Osteoblast (primary cell): ENCODE results near the gene PEA15. TPM values are rescaled to one million over a fixed set of nuclear protein-coding genes. Genes with fewer than 3 reads are reported as not detected.

Experiments used
- DNase-seq: peaks from one replicate; pipeline ENCODE4 v3.0.0; 2011; ENCODE audit warnings: low spot score, mixed read lengths; ENCODE audit not compliant: insufficient read length; ENCODE audit errors: missing footprints
- H2AFZ ChIP-seq: 2 replicates; pipeline ENCODE4 v1.6.0; 2011; ENCODE audit warnings: mild to moderate bottlenecking, low read length
- H3K27ac ChIP-seq: 2 replicates; pipeline ENCODE4 v1.5.1; 2011; ENCODE audit warnings: mild to moderate bottlenecking, low read depth, low read length, moderate library complexity
- H3K27me3 ChIP-seq: 2 replicates; pipeline ENCODE4 v1.6.0; 2012; ENCODE audit warnings: mild to moderate bottlenecking, control low read depth, inconsistent platforms, low read length, moderate library complexity; ENCODE audit not compliant: insufficient read depth
- H3K36me3 ChIP-seq: 2 replicates; pipeline ENCODE4 v1.5.1; 2011; ENCODE audit warnings: mild to moderate bottlenecking, low read length, control low read depth, moderate library complexity; ENCODE audit not compliant: insufficient read depth
- H3K4me1 ChIP-seq: 2 replicates; pipeline ENCODE4 v1.5.1; 2011; ENCODE audit warnings: mild to moderate bottlenecking, low read length, control low read depth, moderate library complexity; ENCODE audit not compliant: insufficient read depth
- H3K4me2 ChIP-seq: 2 replicates; pipeline ENCODE4 v1.6.0; 2011; ENCODE audit warnings: mild to moderate bottlenecking, low read length; ENCODE audit not compliant: insufficient read depth
- H3K4me3 ChIP-seq: fragments of 200-600 bp; sonication (generic); 3 replicates; pipeline ENCODE4 v1.5.1; 2012; ENCODE audit warnings: mild to moderate bottlenecking, low read length, inconsistent platforms; ENCODE audit not compliant: insufficient read depth
- H3K79me2 ChIP-seq: 2 replicates; pipeline ENCODE4 v1.6.0; 2012; ENCODE audit warnings: mild to moderate bottlenecking, low read length, control low read depth, inconsistent platforms; ENCODE audit not compliant: insufficient read depth
- H3K9me3 ChIP-seq: 2 replicates; pipeline ENCODE4 v1.5.1; 2011; ENCODE audit warnings: low read depth, low read length, control low read depth
- H4K20me1 ChIP-seq: 2 replicates; pipeline ENCODE4 v1.6.0; 2012; ENCODE audit warnings: mild to moderate bottlenecking, low read length, control low read depth; ENCODE audit not compliant: insufficient read depth
- total RNA-seq: library from RNA; depleted of rRNA; stranded (reverse); fragments of >200 nt; gene quantifications from 2 replicates; pipeline ENCODE4 v1.2.3, GENCODE V29; 2012
- TF ChIP-seq, protein P1 (sequence below): IDR thresholded peaks from 2 replicates; pipeline ENCODE4 v1.5.1; 2011; ENCODE audit warnings: mild to moderate bottlenecking, low read depth, low read length, moderate library complexity; ENCODE audit errors: extremely low read depth

PEA15 gene
- total RNA-seq, 1 donor, result 200 TPM

DNA sequence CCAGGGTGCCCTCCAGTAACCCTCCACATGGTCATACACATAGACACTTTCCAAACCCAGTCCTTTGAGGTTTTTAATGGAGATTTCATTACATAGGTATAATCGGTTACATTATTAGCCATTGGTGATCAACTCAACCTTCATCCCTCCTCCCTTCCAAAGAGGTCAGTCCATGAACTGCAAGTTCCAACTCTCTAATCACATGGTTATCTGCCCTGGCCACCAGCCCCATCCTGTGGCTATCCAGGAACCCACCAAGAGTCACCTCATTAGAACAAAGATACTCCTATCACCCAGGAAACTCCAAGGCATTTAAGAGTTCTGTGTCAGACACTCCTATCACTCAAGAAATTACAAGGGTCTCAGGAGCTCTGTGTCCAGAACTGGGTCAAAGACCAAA lies 41.6 kb upstream of the PEA15 start:
- Histone ChIP-seq H3K9me3 (no peaks in the 10 kb centered on the region), H3K79me2 (no peaks in the 10 kb centered on the region), H3K27ac (no peak overlapping the region), H2AFZ (no peak overlapping the region), H3K36me3 (no peaks in the 10 kb centered on the region), H3K27me3 (peaks cover 11% of the 10 kb centered on the region), H3K4me2 (no peak overlapping the region), H4K20me1 (no peaks in the 10 kb centered on the region), H3K4me3 (no peak overlapping the region), H3K4me1 (peaks cover 7% of the 10 kb centered on the region)
- no peak for DNase-seq
- TF ChIP-seq, protein P1, sequence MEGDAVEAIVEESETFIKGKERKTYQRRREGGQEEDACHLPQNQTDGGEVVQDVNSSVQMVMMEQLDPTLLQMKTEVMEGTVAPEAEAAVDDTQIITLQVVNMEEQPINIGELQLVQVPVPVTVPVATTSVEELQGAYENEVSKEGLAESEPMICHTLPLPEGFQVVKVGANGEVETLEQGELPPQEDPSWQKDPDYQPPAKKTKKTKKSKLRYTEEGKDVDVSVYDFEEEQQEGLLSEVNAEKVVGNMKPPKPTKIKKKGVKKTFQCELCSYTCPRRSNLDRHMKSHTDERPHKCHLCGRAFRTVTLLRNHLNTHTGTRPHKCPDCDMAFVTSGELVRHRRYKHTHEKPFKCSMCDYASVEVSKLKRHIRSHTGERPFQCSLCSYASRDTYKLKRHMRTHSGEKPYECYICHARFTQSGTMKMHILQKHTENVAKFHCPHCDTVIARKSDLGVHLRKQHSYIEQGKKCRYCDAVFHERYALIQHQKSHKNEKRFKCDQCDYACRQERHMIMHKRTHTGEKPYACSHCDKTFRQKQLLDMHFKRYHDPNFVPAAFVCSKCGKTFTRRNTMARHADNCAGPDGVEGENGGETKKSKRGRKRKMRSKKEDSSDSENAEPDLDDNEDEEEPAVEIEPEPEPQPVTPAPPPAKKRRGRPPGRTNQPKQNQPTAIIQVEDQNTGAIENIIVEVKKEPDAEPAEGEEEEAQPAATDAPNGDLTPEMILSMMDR, result peak; percentile 40

DNA sequence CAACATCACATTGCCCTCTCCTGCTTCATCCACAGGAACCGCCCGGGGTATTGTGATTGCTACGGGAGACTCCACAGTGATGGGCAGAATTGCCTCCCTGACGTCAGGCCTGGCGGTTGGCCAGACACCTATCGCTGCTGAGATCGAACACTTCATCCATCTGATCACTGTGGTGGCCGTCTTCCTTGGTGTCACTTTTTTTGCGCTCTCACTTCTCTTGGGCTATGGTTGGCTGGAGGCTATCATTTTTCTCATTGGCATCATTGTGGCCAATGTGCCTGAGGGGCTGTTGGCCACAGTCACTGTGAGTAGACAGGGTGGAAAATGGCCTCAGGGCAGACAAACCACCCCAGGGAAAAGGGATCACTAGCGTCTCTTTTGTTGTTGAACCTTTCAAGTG lies 41.1 kb upstream of the PEA15 start:
- Histone ChIP-seq H3K36me3 (no peaks in the 10 kb centered on the region), H2AFZ (no peak overlapping the region), H3K9me3 (no peaks in the 10 kb centered on the region), H3K4me3 (no peak overlapping the region), H3K4me1 (peaks cover 12% of the 10 kb centered on the region), H3K27ac (no peak overlapping the region), H4K20me1 (no peaks in the 10 kb centered on the region), H3K27me3 (peaks cover 11% of the 10 kb centered on the region), H3K79me2 (no peaks in the 10 kb centered on the region), H3K4me2 (no peak overlapping the region)
- TF ChIP-seq, protein P1, result no peak
- no peak for DNase-seq

DNA sequence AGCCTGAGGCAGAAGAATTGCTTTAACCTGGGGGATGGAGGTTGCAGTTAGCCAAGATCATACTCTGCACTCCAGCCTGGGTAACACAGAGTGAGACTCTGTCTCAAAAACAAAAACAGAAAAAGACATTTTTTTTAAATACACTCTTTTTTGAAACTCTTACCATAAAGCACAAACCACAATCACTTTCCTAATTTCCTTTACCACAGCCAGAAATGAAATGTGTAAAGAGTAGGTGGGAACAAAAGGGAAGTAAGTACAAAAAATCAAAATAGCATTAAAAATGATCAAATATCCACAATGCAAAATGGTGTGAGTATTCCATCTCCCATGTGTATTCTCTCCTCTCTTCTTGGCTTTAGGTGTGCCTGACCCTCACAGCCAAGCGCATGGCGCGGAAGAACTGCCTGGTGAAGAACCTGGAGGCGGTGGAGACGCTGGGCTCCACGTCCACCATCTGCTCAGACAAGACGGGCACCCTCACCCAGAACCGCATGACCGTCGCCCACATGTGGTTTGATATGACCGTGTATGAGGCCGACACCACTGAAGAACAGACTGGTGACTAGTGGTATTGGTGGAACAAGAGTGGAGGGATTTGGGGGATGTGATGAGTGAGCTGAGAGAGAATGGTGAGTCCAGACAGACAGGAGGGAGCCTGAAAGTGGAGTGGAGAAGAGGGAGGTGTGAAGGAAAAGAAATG lies 38.9 kb upstream of the PEA15 start:
- Histone ChIP-seq H4K20me1 (no peaks in the 10 kb centered on the region), H2AFZ (no peak overlapping the region), H3K79me2 (no peaks in the 10 kb centered on the region), H3K4me3 (no peak overlapping the region), H3K36me3 (no peaks in the 10 kb centered on the region), H3K9me3 (no peaks in the 10 kb centered on the region), H3K27ac (no peak overlapping the region), H3K4me1 (peaks cover 28% of the 10 kb centered on the region), H3K27me3 (peaks cover 11% of the 10 kb centered on the region), H3K4me2 (no peak overlapping the region)
- no peak for DNase-seq
- TF ChIP-seq, protein P1, result no peak

DNA sequence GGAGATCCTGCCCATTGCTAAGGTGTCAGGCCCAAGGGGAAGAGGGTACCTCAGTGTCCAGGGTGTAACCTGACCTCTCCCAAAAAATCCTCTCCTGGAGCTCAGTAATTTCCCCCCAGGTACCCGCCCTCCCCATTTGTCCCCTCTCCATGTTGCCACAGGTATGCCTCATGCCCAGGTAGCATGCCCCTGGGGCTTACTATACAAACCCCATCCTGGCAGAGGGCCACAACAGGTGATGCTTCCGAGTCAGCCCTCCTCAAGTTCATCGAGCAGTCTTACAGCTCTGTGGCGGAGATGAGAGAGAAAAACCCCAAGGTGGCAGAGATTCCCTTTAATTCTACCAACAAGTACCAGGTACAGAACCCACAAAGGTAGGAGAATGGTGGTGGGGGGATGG lies 38.1 kb upstream of the PEA15 start:
- H3K27ac ChIP-seq, result no peak overlapping the region
- no peaks in the 10 kb centered on the region for H3K9me3 ChIP-seq
- no peak overlapping the region for H2AFZ ChIP-seq
- H3K27me3 ChIP-seq, result peaks cover 11% of the 10 kb centered on the region
- TF ChIP-seq, protein P1, result no peak
- H3K4me1 ChIP-seq, result peaks cover 33% of the 10 kb centered on the region
- H3K4me2 ChIP-seq, result no peak overlapping the region
- H3K36me3 ChIP-seq, result no peaks in the 10 kb centered on the region
- no peak overlapping the region for H3K4me3 ChIP-seq
- H3K79me2 ChIP-seq, result no peaks in the 10 kb centered on the region
- no peak for DNase-seq
- no peaks in the 10 kb centered on the region for H4K20me1 ChIP-seq
